ENCODE results near the gene PCDHGA1.
"Not testable (repeated sequence)": the region's sequence is repeated elsewhere in the genome, so short reads cannot be mapped to it uniquely, and the experiment has no call there.

PCDHGA1 gene

GRCh38 chr5:141399555-141400258, 69.4 kb downstream of the PCDHGA1 start:
- no peak for DNase-seq
- TF ChIP-seq POLR2A (IDR thresholded peaks at IDR 0.05; ENCODE audit: low read length) (no peak), GATA1 (IDR thresholded peaks at IDR 0.05; ENCODE audit: low read depth, low read length) (no peak)

- TF ChIP-seq GATA1 (IDR thresholded peaks at IDR 0.05; ENCODE audit: low read depth, low read length) (no peak), POLR2A (IDR thresholded peaks at IDR 0.05; ENCODE audit: low read length) (no peak)
- peak in 1 of 2 experiments; percentile 10 for DNase-seq
Observed at GRCh38 chr5:141402553-141403243, 72.4 kb downstream of the PCDHGA1 start, which contains the start of gene PCDHGA9. PCDHGA9 (plus strand) TSS chr5:141402778; CDS start chr5:141402953, 175 bp downstream.

GRCh38 chr5:141403387-141403786, 73.1 kb downstream of the PCDHGA1 start:
- no peak for TF ChIP-seq GATA1 (IDR thresholded peaks at IDR 0.05; ENCODE audit: low read depth, low read length)
- TF ChIP-seq POLR2A (IDR thresholded peaks at IDR 0.05; ENCODE audit: low read length), result no peak
- DNase-seq, result no peak

- DNase-seq, result peak; percentile 31 to 45
Observed at GRCh38 chr5:141407790-141408505, 77.6 kb downstream of the PCDHGA1 start, which contains the start of gene PCDHGB6. PCDHGB6 (plus strand) TSS chr5:141408021; CDS start chr5:141408203, 182 bp downstream.

- TF ChIP-seq POLR2A (IDR thresholded peaks at IDR 0.05; ENCODE audit: low read length) (no peak), GATA1 (IDR thresholded peaks at IDR 0.05; ENCODE audit: low read depth, low read length) (no peak)
- no peak for DNase-seq
Observed at GRCh38 chr5:141409598-141410306, 79.4 kb downstream of the PCDHGA1 start.

- TF ChIP-seq GATA1 (IDR thresholded peaks at IDR 0.05; ENCODE audit: low read depth, low read length) (no peak), POLR2A (IDR thresholded peaks at IDR 0.05; ENCODE audit: low read length) (no peak)
Observed at GRCh38 chr5:141411575-141411974, 81.3 kb downstream of the PCDHGA1 start.

GRCh38 chr5:141412854-141413539, 82.7 kb downstream of the PCDHGA1 start, which contains the start of gene PCDHGA10:
PCDHGA10 (plus strand) TSS chr5:141412987; CDS start chr5:141413176, 189 bp downstream.
- DNase-seq, result peak; percentile 51 to 60
- TF ChIP-seq POLR2A (IDR thresholded peaks at IDR 0.05; ENCODE audit: low read length) (no peak), GATA1 (IDR thresholded peaks at IDR 0.05; ENCODE audit: low read depth, low read length) (no peak)

More at GRCh38 chr5:141411575-141411974, 81.3 kb downstream of the PCDHGA1 start:
- no peak for DNase-seq

GRCh38 chr5:141413540-141414069, 83.3 kb downstream of the PCDHGA1 start:
- no peak for DNase-seq
- TF ChIP-seq GATA1 (IDR thresholded peaks at IDR 0.05; ENCODE audit: low read depth, low read length) (no peak), POLR2A (IDR thresholded peaks at IDR 0.05; ENCODE audit: low read length) (no peak)

GRCh38 chr5:141414548-141415274, 84.4 kb downstream of the PCDHGA1 start:
- not testable (repeated sequence) for DNase-seq

GRCh38 chr5:141415275-141415618, 84.9 kb downstream of the PCDHGA1 start:
- not testable (repeated sequence) for DNase-seq

- DNase-seq, result peak; percentile 63 to 73
Observed at GRCh38 chr5:141417494-141418172, 87.3 kb downstream of the PCDHGA1 start, which contains the start of gene PCDHGB7. PCDHGB7 (plus strand) TSS chr5:141417677; CDS start chr5:141417860, 183 bp downstream.
